GM18861 (cell line): ENCODE measurements around the gene TPH2.

Experiments
- ATAC-seq: cut with Tn5 transposase; IDR thresholded peaks from one replicate; pipeline ENCODE4 v1.9.1; 2021; ENCODE audit not compliant: unreplicated experiment

TPH2 gene

DNA sequence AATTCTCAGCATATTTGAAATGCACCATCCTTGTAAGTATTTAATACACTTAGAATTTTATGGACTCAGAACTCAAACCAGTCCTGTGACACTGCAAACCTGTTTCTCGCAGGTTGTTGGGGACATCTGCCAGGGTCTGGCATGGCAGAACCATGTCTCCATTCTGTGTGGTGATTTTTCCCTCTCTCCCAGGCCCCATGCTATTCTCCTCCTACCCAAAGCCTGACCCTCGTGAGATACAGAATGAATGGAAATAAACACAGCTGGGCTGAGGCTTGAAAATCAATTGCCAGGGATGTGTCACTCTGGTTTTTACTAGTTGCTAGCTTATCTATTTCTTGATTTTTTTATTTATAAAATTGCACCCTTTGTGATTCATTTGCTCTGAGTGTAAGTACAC lies 19.8 kb downstream of the TPH2 start:
- ATAC-seq = no peak

DNA sequence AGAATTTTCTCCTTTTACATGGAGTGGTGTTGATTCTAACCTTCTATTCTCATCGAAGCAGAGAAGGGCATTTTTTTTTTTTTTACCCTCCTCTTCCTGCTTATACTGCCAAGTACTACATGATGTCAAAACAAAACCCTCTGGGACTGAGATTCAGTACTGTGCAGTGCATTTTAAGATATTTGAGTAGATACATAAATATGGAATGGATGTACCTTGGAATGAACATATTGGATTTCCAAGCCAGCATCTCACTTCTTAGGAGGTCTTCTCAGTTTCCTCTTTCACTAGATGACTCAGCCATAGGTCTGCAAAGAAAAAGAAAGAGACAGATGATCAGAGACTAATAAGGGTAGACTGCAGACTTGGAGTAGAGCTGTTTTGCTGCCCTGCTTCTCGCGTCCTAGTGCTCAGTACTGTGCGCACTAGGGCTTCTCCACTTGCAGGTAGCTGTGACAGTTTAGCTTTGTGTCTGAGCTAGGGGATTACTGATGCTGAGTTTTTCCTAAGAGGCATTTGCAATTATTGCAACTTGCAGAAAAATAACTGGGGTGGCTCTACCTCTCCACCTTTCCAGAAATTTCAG lies 20.4 kb downstream of the TPH2 start:
- ATAC-seq = no peak

DNA sequence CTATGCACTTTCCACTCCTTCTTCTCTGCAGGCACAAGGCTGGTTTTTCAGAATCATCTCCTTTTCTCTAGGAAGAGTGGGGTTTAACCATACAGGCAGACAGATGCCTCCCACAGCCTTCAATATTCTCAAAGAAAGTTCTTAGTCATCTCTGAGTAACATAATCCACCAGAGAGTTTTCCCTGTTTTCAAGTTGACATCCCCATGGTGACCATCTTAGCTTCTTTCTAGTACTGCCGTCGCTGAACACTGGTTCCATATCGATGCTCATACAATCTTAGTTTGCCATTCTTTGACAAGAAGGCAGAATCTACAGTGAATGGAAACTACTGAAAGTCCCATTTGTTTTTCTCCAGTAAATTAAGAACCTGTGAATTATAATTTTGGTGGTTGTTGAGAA lies 28.6 kb downstream of the TPH2 start:
- ATAC-seq = no peak

DNA sequence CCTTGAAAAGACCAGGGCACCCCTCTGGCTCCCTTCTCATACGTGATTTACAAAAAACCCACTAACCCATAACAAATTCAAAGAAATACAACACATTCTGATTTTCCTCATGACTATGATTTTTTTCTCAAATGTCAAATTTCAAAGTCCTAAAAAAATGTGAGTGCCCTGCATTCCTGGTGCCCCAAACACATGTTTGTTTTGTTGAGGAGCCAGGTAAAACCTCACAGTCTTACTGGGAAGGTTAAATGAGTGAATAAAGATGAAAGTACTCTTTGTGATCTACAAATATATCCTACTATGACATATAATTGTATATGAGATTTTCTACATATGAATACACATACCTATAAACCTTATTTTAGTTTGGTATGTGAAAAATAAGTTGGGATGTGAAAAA lies 30.7 kb downstream of the TPH2 start:
- ATAC-seq = no peak

DNA sequence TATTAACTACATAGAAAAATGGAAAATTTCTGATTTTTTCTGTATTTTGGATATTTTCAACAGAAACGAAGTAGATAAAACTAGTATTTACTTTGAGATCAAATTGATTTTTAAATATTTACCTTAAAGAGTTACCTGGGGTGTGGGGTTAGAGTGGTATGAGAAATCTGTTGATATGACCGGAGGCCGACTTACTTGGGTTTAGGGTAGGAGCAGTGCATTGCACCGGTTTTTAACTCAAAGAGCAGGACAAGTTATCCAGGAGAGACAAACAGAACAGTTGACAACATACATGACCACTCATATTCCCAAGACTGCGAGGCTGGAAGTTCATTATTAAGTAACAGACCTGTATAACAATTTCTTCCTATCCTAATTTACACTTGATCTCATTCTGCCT lies 31.4 kb downstream of the TPH2 start:
- ATAC-seq = no peak

DNA sequence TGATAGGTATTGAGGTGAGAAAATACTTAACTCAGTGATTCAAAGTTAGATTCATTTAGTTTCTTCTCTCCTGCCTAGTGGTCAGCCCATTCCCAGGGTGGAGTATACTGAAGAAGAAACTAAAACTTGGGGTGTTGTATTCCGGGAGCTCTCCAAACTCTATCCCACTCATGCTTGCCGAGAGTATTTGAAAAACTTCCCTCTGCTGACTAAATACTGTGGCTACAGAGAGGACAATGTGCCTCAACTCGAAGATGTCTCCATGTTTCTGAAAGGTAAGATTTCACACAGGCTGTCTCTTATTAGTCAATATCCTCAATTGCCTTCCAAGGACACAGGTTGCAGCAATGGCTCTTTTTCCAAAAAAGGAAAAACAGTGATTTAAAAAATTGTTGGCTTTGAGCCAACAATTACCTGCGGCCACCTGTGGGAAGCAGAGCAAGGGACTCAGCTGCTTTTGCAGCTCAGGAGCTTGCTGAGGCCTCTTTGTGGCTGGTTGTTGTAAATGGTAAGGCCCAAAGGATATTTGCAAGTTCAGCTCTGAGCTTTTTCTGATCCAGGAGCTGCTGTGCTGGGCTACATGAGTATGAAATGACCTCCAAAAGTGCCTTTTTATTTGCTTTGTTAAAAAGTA lies 33.9 kb downstream of the TPH2 start:
- ATAC-seq = no peak

DNA sequence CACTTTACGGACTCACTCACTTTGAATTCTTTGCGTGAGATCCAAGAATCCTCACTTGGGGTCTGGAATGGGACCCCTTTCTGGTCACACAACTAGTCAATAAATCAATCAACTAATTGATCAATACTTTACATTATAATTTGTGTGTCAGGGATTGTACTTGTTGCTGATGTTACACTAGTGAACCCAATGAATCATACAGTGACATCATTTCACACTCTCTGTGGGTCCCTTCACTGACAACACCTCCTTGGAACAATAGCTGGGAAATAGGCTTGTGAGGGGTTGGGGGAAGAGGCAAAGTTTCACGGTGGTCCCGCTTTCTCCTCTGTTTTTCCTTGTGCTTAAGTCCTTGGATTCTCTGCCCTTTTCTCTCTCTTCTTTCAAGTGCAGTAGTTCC lies 35.0 kb downstream of the TPH2 start:
- ATAC-seq = no peak

DNA sequence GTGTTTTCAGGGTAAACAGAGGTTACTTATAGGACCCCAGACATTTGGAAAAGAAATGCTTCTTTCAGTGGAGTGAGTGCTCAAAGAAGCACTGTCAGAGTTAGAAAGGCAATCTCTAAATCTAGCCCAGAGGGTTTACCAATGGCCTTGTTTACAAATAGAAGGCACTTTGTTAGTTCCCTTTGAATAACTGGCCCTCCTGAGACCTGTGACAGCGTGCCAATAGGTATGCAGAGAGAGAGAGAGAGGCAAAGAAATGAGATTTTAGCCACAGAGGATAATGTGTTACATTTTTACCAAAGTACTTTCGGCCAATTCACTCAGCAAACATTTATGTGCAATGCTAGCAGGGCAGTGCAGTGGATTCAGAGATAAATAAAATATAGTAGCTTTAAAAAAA lies 41.9 kb downstream of the TPH2 start:
- ATAC-seq = no peak

DNA sequence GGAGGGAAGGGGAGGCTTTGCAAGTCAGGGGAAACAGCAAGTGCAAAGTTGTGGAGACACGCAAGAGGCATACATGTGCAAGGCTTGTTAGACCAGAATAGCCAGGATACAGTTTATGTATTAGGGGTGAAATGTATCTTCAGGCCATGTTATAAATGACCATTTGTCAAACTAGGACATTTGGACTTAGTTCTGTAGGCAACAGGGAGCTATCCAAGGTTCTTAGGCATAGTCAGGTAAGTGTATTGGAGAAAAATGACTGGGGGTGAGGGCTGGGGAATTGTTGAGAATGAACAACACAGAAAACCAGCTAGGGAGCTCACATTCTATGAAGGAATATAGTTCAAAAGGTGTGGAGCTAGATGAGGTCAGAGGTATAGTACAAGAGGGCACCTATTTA lies 42.5 kb downstream of the TPH2 start:
- ATAC-seq = no peak

DNA sequence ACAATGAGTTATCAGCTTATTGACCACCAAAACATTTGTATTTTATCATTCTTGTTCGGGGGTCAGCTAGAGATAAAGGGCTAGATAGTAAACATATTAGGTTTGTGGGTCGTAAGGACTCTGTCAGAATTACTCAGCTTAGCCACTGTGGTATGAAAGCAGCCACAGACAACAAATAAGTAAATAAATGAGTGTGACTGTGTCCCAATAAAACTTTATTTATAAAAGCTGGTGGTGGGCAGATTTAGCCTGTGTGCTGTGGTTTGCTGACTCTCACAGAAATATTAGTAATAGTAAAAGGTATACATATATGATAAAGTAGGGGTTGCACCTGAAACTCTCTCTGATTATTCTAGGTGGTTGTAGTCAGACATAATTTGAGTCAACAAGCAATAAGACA lies 56.1 kb downstream of the TPH2 start:
- no peak for ATAC-seq

DNA sequence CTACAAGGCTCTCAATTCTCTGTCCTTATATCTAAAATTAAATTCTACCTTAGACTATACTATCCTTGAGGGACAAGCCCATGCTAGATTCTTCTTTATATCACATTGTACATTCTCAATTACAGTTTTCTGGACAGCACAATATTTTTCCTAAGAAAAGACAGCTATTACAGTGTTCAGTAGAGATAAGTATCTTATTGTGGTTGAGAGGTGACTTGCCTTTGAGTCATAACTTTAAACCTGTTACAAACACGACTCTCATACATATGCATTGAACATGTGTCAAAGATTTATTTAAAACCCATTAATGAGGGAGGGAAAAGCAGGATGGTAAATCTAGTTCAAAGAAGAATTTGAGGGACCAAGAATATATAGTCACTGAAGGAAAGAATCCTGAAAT lies 61.1 kb downstream of the TPH2 start:
- ATAC-seq = no peak

DNA sequence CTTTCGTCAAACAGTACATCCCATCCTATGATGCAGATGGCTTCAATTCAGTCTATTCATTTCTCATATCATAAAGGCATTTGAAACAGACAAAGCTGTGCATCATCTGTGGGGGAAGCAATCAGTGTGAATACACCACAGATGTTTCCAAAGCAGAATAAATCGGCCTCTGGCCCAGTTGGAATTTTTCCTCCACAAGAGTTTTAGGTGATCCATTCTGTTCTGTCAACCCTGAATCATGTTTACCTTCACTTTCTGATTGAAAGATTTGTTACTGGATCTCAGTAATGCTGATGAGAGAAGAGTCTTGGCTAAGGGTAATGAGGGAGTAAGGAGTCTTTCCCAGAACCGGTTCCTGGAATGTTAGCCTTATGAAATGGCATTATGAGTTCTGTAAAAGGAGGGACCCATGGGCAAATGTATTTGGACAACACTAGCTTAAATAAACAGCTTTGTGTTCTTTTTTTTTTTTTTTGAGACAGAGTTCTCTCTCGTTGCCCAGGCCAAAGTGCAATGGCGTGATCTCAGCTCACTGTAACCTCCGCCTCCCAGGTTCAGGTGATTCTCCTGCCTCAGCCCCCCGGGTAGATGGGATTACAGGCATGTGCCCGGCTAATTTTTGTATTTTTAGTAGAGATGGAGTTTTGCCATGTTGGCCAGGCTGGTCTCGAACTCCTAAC lies 62.5 kb downstream of the TPH2 start:
- no peak for ATAC-seq

DNA sequence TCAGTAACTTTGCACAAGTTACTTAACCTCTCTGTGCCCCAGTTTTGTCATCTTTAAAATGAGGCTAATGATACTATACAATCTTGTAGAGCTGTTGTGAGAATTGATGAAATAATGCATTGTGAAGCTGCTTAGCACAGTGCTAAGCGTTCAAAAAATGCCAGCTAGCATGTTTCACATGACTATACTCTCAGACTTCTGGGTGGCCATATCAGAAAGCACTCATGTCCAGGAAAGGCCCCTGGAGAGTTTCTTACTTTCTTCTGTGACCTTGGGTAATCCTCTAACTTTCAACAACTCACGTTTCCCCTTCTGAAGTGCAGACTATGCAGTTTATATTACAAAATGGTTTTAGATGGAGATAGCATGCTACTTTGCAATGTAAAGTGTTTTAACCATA lies 68.1 kb downstream of the TPH2 start:
- ATAC-seq = no peak

DNA sequence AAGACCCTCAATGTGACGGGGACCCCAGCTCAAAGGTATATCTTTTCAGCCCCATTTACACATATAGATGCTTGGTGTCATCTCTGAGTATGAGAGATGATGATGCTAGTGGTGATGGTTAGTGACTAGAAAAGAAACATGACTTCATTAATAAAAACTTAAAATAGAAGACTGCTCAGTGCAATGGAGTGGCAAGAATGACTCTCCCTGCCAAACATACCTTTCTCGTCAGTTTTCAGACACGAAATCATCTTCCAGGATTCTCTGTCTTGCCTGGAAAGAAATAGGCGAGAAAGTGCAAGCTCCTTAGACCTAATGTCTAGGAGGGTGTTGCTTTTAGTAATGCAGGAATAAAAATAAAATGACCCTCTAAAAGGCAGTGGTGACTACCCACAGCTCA lies 71.7 kb downstream of the TPH2 start:
- ATAC-seq = no peak

DNA sequence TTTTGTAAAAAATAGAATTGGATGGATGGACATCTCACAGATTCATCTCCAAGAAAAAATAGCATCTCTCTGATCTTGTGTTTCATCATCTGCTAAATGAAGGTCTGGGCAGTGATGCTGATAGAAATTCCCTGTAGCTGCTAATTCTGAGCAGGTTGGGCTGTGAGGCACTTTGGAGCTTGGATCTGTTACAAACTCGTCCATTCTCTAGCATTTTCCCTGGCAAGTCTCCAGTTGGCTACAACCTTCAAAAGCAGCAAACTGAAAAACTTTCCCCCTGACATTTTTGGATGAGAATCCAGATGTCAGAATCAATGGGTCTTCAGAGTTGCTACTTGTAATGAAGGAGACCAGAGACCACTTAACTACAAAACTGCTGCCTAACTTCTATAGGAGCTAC lies 72.7 kb downstream of the TPH2 start:
- no peak for ATAC-seq

DNA sequence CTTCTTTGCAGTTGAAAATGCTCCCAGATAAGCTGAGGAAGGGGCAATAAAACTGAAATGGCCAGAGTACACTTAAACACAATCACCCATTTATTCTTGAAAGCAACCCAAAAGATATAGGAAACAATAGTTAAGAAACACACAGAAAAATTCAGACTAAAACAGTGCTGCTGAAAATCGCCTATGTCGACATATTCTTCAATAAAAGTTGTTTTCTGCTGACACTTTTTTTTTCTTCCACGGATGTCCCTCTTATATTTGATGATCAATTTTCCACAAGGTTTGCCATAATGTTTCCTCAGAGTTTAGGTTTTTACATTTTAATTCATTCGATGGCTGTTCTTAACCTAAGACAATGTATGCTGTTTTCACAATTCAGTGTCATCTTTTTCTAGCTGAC lies 74.2 kb downstream of the TPH2 start:
- no peak for ATAC-seq

DNA sequence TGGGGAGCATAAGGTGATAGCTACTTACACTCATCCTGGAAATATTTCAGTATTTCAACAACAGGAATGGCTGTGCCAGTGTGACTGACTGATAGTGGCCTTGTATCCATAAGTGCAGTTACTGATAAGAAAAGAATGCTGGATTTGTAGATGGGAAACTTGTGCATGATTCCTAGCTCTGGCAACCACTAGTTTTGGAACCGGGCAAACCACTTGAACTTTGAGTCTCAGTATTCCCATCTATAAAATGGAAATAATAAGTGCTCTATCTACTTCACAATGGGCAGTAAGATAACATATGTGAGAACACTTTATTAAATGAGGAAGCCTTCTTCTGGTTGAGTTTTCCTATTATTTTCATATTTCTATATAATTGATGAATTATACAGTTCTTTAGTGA lies 77.2 kb downstream of the TPH2 start:
- no peak for ATAC-seq

DNA sequence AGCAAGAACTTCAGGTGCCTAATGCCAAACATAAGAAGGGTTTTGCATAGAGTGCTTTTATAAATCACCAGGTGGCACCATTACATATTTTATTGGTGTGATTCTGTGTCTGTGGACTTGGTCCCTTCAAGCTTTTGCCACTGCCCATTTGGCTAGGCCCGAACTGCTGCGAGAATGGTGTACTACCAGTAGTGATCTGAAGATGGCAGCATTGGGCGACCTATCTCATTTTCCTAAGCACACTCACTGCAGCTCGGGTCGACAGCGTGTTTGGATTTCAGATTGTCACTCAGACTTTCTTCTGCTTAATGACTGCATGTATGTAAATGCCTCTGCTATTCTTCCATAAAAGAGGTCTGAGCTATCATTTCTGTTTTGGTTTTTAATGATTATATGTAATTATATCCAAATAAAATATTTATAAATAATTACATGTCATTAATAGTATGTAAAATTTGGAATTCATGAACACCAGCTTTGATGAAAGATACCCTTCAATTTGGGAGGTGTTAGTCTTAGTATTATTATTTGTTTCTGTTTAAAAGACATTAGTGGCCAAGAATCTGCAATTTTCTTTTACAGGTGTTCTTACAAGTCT lies 78.5 kb downstream of the TPH2 start:
- ATAC-seq = peak; percentile 95

DNA sequence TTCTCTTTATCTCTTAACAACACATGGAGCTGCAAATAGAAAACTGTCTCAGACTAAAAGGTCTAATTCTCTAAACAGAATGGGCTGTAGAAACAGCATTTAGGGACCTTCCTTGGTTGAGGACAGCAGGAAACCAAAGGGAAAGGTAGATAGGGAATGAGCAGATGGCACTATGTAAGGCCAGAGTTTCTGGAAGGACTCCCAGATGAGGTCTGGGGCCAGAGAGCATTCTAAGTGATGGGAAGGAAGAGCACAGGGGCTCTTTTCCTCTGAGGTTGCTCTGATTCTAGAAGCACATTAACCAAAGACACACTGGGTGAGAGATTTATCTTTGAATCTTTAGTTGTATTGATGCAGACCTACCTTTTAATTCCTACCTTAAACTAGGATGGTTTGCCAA lies 79.4 kb downstream of the TPH2 start:
- ATAC-seq = no peak

DNA sequence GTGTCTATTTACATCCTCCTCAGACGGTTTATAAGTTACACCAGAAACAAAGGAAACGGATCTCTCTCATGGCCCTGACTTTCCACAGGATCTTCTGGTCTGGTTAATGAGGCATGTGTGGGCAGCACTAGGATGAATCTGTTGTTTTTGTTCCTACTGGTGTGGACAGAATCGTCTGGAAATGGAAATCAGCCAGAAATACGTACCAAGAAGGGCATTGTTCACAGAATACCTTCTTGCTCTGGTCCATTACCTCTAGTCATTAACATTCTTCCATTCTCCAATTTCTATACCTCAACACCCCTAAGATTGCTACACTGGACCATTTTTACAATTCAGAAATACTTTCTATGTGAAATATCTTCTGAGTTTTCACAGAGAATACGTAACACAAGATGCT lies 86.0 kb downstream of the TPH2 start:
- no peak for ATAC-seq

DNA sequence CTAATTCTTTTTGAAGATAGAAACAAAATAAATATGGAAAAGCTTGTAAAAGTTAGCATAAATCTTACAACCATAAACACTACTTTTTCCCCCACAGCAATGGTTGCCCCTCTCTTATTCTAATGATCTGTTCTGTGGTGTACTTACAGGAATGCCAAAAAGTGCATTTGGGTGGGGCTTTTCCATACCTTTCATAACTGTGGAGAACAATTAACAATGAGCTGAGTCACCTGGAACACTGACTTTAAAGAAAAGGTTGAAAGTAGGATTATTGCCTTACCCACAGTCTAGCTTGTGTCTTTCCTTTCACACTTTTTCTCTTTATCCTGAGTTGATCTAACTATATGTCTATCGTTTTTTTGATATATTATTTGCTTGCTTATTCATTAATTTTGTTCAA lies 86.9 kb downstream of the TPH2 start:
- ATAC-seq = no peak

DNA sequence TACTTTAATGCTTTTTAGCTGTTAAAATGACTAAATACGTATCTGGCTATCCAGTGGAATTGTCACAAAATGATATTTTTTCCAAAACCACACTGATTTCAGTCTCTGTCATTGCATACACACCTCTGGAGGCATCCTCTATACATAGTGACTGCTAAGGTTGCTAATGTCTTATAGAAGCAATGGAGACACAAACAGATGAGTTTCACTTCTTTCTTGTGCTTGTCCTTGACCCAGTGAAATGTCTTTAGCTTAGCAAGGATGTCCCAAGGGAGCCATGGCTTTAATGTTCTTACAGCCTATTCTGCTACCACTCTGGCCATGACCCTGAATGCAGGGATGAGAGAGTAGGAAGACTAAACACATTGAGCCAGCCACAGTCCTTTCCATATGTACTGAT lies 90.3 kb downstream of the TPH2 start:
- ATAC-seq = no peak
